DMS79 (cell line): ENCODE results near the gene DHX35.
A peak's percentile ranks its signal among the peaks of the same experiment; 100 is the strongest.
"Not testable (repeated sequence)": the region's sequence is repeated elsewhere in the genome, so short reads cannot be mapped to it uniquely, and the experiment has no call there.

Source experiments
- DNase-seq: peaks from one replicate; lab custom pipeline; 2025; lab: John Stamatoyannopoulos, UW

The DHX35 gene

DNA sequence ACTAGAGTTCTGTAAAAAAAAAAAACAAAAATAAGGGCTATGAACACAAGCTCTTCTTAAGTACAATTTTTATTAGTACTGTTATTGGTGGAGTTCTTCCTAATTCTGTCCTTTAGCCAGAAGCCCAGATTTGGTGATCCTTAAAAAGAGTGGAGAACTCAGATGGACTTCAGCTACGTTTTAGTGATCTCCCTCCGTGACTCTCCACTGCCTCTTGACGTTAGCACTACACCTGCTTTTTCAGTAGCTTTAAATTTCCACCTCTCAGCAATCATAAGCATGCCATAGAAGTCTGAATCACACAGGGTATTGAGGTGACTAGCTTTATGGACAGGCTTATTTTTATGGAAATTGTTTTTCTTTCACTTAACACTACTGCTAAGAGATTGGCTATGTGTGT is 17.7 kb downstream of the DHX35 start:
- DNase-seq = no peak

DNA sequence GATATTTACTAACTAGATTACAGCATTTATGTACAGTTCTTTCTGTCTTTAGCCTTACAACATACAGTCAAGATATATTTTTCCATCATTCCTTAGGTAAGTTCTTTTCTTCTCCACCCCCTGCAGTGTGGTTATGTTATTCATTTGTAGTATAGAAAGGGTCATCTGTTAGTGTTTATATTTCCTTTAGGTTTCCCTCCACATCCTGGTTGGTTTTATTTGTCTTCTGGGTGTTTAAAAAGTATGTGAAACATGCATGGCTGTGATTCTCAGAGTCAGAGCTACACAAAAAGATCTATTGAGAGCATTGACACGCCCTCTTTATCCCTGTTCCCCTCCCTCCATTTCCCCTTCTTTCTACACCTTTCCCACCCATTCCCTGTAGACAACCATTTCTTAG is 20.1 kb downstream of the DHX35 start:
- DNase-seq = no peak

DNA sequence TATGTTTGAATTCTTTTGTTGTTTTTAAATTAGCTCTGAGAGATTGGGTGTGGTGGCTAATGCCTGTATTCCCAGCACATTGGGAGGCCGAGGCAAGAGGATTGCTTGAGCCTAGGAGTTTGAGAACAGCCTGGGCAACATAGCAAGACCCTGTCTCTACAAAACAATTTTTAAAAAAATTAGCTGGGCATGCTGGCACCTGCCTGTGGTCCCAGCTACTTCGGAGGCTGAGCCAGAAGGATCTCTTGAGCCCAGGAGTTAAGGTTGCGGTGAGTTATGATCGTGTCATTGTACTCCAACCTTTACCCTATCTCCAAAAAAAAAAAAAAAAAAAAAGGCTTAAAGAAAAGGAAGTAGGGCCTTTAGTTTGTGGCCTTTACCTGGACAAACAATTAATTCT is 22.9 kb downstream of the DHX35 start:
- no peak for DNase-seq

DNA sequence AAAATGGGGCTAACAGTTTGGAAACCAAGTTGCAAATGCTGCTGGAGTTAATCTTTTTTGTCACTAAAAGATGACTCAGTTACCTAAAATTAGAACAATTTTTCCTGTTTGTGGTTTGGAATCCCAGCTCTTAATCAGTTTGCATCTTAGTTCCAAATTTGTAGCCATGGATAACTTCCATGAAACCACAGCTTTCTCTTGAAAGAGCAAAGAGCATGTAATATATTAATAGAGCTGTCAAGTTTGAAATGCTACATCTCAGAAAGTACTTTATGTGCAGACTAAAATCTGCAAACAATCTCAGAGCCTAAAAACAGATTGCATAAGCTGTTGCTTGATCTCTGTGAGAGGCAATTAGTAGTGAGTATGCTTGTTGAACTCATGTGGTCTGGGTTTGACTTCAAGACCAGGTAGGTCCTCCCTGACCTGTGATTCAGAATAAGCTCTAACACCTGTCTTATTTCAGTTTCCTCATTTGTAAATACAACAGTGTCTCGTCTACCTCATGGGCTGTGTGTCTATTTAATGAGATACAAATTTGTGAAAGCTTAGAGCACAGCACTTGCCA is 23.5 kb downstream of the DHX35 start:
- peak; percentile 28 for DNase-seq

DNA sequence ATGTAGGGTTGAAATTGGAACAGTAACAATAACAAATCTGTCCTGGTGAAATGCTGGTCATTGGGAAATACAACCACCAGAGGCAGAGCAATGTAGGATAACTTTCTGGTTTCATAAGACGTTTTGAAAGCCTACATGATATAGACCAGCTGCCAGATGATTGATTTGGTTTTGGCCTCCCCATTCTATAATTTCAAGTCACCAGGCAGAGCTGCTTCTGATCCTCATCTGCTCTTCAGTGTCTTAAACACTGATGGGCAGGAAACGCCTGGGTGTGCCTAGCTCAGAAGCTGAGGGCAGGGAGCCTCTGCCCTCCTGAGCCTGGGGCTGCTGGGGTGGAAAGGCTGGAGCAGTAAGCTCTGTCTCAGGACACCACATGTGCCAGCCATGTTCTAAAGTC is 24.5 kb downstream of the DHX35 start:
- DNase-seq = no peak

DNA sequence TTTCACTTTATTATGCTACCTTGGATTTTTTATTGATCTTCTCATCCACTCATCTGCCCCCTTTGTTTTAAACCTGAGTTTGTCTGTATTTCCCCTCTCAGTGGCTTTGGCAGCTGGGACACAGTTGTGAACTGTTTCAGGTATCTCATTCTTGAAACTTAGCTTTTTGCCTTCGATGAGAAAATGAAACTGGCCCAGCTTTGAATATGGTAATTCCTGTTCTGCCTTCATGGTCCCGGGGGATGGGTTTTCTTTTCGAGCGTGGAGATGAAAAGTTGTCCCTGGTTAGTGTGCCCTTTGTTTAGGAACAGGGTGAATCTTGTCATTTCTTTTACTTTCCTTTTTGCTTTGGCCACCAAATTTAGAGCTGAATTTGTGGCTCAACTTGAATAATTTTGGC is 25.6 kb downstream of the DHX35 start:
- no peak for DNase-seq

DNA sequence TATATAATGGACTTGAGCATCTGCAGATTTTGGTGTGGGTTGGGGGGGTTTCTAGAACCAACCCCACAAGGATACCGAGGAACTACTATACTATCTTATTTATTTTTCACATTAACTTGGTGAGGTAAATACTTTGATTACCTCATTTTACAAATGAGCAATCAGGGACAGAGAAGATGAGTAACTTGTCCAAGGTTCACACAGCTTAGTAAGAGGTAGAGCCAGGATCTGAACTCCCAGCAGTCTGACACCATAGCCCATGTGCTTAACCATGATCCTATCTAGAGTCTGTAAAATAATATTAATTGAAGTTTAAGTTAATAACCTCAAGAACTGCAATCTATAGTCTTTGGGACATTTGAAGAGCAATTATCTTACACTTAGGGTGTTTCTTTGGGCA is 28.6 kb downstream of the DHX35 start:
- DNase-seq = no peak

DNA sequence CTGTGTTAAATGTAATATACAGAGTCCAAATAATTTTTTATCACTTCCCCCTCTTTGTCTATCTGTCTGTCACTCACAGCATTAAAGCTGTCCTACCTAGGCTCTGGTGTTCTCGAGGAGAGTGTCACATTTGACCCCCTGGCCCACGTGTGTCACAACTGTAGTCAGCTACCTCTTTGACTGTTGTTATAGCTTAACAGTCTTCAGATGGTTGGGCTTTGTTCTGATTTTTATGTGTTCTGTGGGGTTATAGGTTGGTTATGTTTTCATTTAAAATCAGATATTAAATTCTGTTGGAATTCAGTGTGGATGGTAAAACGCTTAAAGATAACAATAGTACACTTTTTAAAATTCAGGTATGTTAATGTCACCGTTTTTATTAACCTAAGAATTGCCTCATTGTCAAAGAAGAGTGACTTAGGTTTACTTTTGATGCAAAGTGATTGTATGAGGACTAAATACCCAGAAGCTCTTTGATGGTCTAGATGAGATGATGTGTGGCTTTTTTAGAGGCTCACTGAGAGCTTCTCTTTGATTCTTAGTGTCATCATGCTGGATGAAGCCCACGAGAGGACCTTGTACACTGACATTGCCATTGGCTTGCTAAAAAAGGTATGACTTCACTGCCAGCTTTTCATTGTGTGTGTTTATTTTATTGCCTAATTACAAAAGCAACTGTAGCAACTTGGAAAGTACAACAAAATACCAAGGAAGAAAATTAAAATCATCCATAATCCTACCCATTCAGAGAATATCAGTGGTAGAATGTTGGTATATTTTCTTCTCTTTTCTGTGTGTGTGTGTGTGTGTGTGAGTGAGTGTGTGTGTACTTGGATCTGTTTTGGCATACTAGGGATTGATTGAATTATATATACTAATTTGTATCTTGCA is 29.9 kb downstream of the DHX35 start:
- DNase-seq = no peak

DNA sequence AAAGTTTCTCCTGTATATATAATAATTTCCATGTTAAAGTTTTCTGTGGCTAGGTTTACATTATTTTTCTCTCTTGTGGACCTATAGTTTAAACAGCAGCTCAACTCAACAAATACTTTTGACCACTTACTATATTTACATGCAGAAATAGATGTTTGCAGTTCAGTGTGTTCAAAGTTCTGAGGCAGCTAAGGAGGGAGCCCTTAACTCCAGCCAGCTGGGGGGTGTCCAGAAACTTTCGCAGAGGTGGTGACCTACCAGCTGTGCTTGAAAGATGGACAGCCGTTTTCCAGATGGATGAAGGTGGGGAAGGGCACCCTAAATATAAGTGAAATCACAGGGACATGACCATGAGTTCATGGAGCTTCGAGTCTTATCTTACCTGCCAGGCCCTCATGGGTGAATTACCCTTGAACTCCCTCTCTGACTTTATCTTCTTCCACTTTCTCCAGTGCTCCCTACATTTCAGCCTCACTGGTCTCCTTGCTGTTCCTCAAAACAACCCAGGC is 33.4 kb downstream of the DHX35 start:
- DNase-seq = no peak

DNA sequence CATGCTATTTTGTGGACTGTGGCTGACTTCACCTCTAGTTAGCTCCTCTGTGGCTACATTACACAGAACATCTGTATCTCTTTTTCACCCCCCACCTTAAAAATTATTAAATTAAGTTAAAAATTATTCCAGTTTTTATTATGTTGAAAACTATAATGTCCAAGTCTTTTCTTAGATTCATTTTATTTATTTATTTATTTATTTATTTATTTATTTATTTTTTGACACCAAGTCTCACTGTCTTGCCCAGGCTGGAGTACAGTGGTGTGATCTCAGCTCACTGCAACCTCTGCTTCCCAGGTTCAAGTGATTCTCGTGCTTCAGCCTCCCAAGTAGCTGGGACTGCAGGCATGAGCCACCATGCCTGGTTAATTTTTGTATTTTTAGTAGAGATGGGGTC is 34.7 kb downstream of the DHX35 start:
- not testable (repeated sequence) for DNase-seq

DNA sequence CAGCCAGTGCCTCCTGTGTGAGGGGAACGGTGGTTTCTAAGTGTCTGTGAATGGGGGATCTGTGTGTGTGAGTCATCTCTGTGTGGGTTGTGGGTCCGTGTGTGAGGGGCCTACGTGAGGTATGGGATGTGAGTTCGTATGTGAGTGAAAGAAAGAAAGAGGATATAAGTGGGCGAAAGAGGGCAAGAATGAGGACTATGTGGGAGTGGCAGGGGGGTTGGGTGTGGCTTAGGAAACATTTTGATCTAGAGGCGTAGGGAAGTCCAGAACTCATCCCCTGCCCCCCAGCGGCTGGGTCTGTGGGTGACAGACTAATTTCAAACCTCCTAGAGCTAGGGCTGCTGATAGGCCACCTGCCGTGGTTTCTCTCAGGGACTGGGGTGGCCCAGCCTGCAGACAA is 35.5 kb downstream of the DHX35 start:
- no peak for DNase-seq

DNA sequence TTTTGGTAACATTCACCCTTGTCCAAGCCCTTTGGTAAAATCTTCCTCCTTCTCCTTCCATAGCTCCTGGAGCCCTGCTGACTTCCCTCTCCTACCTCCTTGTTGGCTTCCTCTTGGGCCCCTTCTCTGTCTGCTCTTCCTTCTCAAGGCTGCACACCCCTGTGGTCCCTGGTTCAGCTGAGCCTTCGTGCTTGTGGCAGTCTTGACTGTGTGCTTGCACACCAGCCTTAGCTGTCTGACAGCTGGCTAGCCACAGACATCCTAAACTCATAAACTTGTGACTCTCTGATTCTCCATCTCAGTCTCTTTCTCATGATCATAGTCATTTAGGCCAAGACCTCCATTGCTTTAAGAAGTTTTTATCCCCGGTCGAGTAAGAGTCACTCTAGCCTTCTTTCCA is 37.1 kb downstream of the DHX35 start:
- DNase-seq = no peak

DNA sequence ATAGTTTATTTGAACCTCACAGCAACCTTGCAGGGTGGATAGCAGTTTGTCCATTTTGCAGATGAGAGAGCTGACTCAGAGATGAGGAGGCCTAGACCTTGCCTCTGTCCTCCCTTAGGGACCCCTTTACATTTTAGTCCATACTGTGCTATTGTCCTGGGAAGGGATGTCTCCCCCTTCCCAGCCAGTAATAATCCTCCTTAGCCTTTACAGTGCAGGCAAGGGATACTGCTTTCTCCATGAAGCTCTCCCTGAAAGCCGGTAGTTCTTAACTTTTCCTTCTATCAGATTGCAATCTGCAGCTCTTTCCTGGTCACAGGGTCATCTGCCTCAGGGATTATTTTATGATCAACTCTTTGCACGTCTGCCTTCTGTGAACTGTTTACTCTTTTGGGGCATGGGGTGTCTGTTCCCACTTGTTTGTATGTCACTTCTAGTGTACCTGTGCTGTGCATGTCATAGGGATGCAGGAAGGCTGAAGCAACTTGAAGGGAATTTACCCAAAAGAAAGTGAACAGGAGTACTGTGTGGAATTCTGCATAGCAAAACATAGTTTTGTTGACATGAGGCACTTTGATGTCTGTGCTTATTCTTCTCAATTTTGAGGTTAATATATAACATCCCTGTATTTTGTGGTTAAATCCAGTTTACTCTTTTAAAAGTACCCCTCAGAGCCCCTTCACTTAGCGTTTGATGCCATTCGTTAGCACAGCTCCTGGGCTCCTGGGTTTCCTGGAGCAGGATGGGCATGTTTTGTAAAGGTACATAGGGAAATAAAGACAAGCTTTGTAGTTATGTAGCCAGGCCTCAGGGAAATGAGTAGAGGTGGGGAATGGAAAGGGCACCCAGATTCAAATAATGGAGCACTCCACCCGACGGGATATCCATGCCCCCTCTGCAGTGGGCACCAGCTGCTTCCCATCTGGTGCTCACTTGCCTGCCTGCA is 38.1 kb downstream of the DHX35 start:
- DNase-seq = no peak

DNA sequence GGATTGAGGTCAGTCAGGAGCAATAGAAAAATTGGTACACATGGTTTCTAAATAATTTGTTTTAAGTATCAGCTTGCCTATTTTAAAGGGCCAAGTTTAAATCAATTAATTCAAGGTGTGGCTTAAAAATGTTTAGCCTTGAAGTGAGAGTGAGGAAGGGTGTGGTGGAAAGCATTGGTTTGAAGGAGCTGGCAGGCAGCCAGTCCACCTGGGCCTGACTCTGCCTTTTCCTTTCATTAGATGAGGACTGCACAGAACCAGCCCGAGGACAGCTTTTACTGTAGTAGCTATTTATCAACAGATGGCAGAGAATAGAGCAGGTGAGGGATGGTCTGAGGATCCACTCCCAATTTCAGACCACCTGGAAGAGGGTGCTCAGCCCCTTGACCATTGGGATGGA is 42.4 kb downstream of the DHX35 start:
- DNase-seq = no peak

DNA sequence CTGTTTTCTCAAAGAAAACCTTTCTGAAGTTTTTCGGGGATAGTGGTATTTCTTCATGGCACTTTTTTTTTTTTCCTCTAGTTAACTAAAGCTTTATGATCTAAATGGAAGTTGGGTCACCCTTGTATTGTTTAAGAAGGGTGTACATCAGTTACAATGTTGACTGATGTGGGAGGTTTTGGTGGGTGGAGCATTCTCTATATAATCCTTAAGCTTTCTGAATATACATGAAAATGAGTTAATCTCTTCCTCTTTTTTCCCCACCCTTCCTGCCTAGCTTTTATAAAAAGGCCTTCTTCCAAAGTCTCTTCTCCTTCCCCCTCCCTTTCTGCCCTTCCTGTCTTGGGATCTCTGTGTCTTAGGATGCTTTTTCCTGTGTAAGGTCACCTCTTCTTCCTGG is 47.2 kb downstream of the DHX35 start:
- no peak for DNase-seq

DNA sequence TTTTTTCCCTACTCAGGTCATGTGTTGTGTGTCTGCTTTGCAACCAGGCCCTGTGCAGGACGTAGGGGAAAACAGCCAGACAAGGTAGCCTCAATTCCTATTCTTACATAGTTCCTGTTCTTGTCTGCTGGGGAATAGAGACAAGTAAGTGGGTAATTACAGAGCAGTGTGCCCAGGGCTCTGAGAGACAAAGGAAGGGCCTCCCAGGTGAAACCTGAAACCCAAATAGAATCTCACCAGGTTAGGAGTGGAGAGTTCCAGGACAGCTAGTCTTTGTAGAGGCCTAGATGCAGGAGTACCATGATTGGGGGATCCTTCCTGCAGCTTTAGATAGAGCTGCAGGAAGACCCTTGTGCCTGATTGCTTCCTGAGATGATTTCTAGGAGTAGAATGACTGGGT is 48.4 kb downstream of the DHX35 start:
- no peak for DNase-seq

DNA sequence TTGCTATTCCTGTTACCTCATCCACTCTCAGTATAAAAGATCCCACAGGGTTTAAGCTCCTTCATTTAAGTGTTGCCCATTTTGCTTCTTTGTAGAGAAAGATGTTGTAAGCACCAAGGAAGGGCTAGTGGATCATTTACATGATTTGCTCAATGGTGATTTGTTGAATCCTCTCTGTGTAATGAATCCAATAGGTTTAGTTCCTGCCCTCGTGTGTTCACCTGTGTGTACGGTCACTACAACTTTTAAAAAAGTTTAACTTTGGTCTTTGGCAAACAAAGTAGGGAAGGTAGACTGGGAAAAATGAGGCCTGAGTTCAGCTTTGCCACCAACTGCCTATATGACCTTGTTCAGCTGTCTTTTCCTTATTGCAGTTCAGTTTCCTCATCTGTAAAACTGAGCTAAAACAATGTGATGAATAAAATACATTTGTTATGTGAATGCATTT is 51.5 kb downstream of the DHX35 start:
- DNase-seq = no peak

DNA sequence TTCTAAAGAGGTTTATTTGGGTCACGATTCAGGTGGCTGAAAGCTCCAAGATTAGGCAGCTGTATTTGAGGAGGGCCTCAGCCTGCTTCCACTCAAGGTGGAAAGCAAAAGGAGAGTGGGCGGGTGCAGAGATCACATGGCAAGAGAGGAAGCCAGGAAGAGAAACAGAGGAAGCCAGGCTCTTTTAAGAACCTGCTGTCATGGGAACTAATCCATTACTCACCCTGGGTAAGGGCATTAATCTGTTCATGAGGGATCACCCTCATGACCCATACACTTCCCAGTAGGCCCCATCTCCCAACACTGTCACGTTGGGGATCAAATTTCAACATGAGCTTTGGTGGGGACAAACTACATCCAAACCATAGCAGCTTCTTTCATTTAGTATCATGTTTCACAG is 53.9 kb downstream of the DHX35 start:
- no peak for DNase-seq

DNA sequence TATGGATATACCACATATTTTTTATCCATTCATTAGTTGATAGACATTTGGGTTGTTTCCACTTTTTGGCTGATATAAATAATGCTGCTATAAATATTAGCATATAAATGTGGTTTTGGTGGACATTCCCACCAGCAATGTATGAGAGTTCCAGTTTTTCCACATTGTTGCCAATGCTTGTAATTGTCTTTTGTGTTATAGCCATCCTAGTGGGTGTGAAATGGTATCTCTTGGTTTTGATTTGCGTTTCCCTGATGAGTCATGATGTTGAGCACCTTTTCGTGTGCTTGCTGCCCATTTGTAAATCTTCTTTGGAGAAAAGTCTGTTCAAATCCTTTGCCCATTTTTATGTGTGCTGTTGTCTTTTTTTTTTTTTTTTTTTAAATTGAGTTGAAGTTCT is 54.4 kb downstream of the DHX35 start:
- DNase-seq = no peak

DNA sequence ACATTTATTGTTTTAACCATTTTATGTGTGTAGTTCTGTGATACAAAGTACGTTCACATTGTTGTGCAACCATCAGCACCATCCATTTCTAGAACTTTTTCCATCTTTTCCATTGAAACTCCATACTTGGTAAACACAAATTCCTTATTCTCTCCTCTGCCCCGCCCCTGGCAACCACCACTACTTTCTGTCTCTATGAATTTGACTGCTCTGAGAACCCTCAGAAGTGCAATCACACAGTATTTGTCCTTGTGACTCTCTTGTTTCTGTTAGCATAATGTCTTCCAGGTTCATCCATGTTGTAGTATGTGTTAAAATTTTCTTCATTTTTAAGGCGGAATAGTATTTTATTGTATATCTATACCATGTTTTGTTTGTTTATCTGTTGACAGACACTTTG is 56.9 kb downstream of the DHX35 start:
- DNase-seq = no peak

DNA sequence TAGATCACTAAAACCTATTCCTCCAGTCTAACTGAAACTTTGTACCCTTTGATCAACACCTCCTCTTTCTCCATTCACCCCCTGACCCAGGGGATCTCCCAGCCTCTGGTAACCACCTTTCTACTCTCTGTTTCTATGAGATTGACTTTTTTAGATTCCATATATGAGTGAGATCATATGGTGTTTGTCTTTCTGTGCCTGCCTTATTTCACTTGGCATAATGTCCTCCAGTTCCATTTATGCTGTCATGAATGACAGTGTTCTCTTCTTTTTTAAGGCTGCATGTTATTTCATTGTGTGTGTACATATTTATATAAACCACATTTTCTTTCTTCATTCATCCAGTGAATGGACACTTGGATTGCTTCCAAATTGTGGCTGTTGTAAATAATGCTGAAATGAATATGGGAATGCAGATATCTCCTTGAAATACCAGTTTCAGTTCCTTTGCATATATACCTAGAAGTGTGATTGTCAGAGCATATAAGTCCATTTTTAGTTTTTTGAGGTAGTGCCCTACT is 57.7 kb downstream of the DHX35 start:
- no peak for DNase-seq

DNA sequence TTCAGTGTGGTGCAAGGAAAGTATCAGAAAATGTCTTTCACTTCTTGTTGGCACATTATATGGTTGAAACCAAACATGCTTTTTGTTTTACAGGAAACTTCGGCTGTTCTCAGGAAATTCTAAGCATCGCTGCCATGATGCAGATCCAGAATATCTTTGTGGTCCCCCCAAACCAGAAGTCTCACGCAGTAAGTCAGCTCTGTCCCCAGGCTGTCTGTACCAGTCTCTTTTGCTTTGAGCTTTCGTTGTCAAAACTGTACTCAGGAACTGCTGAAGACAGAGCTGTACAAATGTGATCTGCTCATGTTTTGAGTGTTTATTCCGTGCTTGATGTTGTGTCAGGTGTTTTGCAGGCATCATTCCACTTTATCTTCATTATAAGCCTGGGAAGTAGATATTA is 59.6 kb downstream of the DHX35 start:
- no peak for DNase-seq
